Measurements from ENCODE around the gene TMPRSS9. TPM values are rescaled to one million over a fixed set of nuclear protein-coding genes. Genes with fewer than 3 reads are reported as not detected.

The TMPRSS9 gene
- total RNA-seq, 1 experiment from 2014 or later, result 0.23 TPM

GRCh38 chr19:2320939-2321338 lies 39.1 kb upstream of the TMPRSS9 start:
- H3K4me3 ChIP-seq (ENCODE audit: low read depth in 2 of 2, low read length in 2 of 2), result no peak overlapping the region
- ATAC-seq (no peak), DNase-seq (ENCODE audit: low read depth, low spot score) (no peak)
- no peak overlapping the region for H3K27ac ChIP-seq (ENCODE audit: low read length)
- intact Hi-C loops (cut with micrococcal nuclease; ENCODE audit: unreplicated experiment), result no loop called here
- ChIA-PET POLR2A (interaction anchor here (0.5 kb wide), 1 partner anchor 39 kb away, joined by 5 read pairs; the partner anchor contains the start of gene TMPRSS9), CTCF (no interaction called here)
- in situ Hi-C loops (cut with HindIII; ENCODE audit: low pct_unique_long_range_greater_than_20kb, low sequenced_read_pairs), result no loop called here
- no peaks in the 10 kb centered on the region for H3K9me3 ChIP-seq (ENCODE audit: control insufficient read depth, insufficient read depth, low read depth, low read length)
- no peaks in the 10 kb centered on the region for H3K27me3 ChIP-seq (ENCODE audit: control insufficient read depth, insufficient read depth, low read length)
- TF ChIP-seq, protein P1, sequence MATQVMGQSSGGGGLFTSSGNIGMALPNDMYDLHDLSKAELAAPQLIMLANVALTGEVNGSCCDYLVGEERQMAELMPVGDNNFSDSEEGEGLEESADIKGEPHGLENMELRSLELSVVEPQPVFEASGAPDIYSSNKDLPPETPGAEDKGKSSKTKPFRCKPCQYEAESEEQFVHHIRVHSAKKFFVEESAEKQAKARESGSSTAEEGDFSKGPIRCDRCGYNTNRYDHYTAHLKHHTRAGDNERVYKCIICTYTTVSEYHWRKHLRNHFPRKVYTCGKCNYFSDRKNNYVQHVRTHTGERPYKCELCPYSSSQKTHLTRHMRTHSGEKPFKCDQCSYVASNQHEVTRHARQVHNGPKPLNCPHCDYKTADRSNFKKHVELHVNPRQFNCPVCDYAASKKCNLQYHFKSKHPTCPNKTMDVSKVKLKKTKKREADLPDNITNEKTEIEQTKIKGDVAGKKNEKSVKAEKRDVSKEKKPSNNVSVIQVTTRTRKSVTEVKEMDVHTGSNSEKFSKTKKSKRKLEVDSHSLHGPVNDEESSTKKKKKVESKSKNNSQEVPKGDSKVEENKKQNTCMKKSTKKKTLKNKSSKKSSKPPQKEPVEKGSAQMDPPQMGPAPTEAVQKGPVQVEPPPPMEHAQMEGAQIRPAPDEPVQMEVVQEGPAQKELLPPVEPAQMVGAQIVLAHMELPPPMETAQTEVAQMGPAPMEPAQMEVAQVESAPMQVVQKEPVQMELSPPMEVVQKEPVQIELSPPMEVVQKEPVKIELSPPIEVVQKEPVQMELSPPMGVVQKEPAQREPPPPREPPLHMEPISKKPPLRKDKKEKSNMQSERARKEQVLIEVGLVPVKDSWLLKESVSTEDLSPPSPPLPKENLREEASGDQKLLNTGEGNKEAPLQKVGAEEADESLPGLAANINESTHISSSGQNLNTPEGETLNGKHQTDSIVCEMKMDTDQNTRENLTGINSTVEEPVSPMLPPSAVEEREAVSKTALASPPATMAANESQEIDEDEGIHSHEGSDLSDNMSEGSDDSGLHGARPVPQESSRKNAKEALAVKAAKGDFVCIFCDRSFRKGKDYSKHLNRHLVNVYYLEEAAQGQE (IDR thresholded peaks at IDR 0.05; ENCODE audit: insufficient read depth in 1 of 2, low read depth in 2 of 2, low read length in 1 of 2), result no peak
- TF ChIP-seq TCF7L2 (IDR thresholded peaks at IDR 0.05; ENCODE audit: low read depth, low read length) (no peak), SIN3A (IDR thresholded peaks at IDR 0.05; ENCODE audit: borderline replicate concordance, insufficient read depth, low read depth, low read length) (no peak), POLR2AphosphoS5 (IDR thresholded peaks at IDR 0.05; ENCODE audit: low read depth, low read length) (no peak), CTCF (IDR thresholded peaks at IDR 0.05) (no peak)
- BruUV-seq (replicated peaks), result no TSS peak
- no peaks in the 10 kb centered on the region; the same call in 1 of the 2 replicates for H3K4me1 ChIP-seq (ENCODE audit: control insufficient read depth, insufficient read depth, low read length)
- H3K36me3 ChIP-seq (ENCODE audit: control insufficient read depth, insufficient read depth, low read length), result no peaks in the 10 kb centered on the region

DNA sequence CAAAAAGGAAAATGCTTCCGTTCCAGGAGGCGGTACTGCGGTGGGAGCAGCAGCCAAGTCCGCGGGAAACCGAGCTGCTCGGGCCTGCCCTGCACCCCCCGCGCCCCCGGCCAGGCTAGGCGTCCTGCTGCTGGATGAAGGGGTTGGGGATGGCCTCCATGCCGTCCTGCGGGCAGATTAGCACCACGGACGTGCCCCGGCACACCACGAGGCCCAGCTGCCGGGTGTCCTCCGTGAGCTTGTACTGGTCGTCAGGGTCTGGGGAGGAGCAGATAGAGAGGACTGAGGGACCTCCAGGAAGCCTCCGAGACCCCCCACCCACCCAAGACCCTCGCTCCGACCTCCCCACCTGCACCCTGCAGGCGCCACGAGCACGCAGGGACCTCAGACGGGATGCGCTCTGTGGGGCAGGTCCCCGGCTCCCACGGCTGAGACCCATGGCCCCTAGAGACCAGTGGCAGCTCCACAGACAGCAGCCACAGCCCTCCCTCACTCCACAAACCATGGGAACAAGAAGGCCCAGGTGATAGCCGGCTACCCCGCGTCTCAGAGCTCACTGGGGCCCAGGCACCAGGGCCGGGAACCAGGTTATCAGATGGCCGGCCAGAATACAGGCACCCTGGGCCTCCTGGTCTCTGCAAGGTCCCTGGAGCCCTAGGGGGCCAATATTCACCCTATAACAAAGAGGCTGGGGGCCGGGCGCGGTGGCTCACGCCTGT lies 38.3 kb upstream of the TMPRSS9 start:
- ChIA-PET POLR2A (no interaction called here), CTCF (no interaction called here)
- ATAC-seq (no peak), DNase-seq (ENCODE audit: low read depth, low spot score) (no peak)
- no peak for TF ChIP-seq SIN3A (IDR thresholded peaks at IDR 0.05; ENCODE audit: borderline replicate concordance, insufficient read depth, low read depth, low read length)
- no peak for TF ChIP-seq POLR2AphosphoS5 (IDR thresholded peaks at IDR 0.05; ENCODE audit: low read depth, low read length)
- no peak for TF ChIP-seq CTCF (IDR thresholded peaks at IDR 0.05)
- TF ChIP-seq, protein P1 (IDR thresholded peaks at IDR 0.05; ENCODE audit: insufficient read depth in 1 of 2, low read depth in 2 of 2, low read length in 1 of 2), result no peak
- TF ChIP-seq TCF7L2 (IDR thresholded peaks at IDR 0.05; ENCODE audit: low read depth, low read length), result no peak
- no peaks in the 10 kb centered on the region for H3K27me3 ChIP-seq (ENCODE audit: control insufficient read depth, insufficient read depth, low read length)
- H3K36me3 ChIP-seq (ENCODE audit: control insufficient read depth, insufficient read depth, low read length), result no peaks in the 10 kb centered on the region
- no peak overlapping the region for H3K27ac ChIP-seq (ENCODE audit: low read length)
- no peaks in the 10 kb centered on the region for H3K4me1 ChIP-seq (ENCODE audit: control insufficient read depth, insufficient read depth, low read length)
- intact Hi-C loops (cut with micrococcal nuclease; ENCODE audit: unreplicated experiment), result no loop called here
- BruUV-seq (replicated peaks), result no TSS peak
- no peaks in the 10 kb centered on the region for H3K9me3 ChIP-seq (ENCODE audit: control insufficient read depth, insufficient read depth, low read depth, low read length)
- in situ Hi-C loops (cut with HindIII; ENCODE audit: low pct_unique_long_range_greater_than_20kb, low sequenced_read_pairs), result no loop called here
- H3K4me3 ChIP-seq (ENCODE audit: low read depth in 2 of 2, low read length in 2 of 2), result no peak overlapping the region
